ENCODE measurements around the gene ATP9A.
"Not testable (repeated sequence)": the region's sequence is repeated elsewhere in the genome, so short reads cannot be mapped to it uniquely, and the experiment has no call there.

Gene ATP9A

GRCh38 chr20:51750770-51751388 is 17.3 kb downstream of the ATP9A start:
- no peak overlapping the region for H3K4me3 ChIP-seq (ENCODE audit: low read depth, low read length)
- DNase-seq (ENCODE audit: low read depth): no peak
- TF ChIP-seq CTCF (IDR thresholded peaks at IDR 0.05; ENCODE audit: low read depth, low read length, missing control alignments): no peak

GRCh38 chr20:51750037-51750769 is 18.0 kb downstream of the ATP9A start:
- TF ChIP-seq CTCF (IDR thresholded peaks at IDR 0.05; ENCODE audit: low read depth, low read length, missing control alignments): no peak
- no peak overlapping the region for H3K4me3 ChIP-seq (ENCODE audit: low read depth, low read length)
- DNase-seq (ENCODE audit: low read depth): peak; percentile 7

- no peak for TF ChIP-seq CTCF (IDR thresholded peaks at IDR 0.05; ENCODE audit: low read depth, low read length, missing control alignments)
- H3K4me3 ChIP-seq (ENCODE audit: low read depth, low read length): no peak overlapping the region
- no peak for DNase-seq (ENCODE audit: low read depth)
These were observed 18.5 kb downstream of the ATP9A start for GRCh38 chr20:51749674-51750036.

DNA sequence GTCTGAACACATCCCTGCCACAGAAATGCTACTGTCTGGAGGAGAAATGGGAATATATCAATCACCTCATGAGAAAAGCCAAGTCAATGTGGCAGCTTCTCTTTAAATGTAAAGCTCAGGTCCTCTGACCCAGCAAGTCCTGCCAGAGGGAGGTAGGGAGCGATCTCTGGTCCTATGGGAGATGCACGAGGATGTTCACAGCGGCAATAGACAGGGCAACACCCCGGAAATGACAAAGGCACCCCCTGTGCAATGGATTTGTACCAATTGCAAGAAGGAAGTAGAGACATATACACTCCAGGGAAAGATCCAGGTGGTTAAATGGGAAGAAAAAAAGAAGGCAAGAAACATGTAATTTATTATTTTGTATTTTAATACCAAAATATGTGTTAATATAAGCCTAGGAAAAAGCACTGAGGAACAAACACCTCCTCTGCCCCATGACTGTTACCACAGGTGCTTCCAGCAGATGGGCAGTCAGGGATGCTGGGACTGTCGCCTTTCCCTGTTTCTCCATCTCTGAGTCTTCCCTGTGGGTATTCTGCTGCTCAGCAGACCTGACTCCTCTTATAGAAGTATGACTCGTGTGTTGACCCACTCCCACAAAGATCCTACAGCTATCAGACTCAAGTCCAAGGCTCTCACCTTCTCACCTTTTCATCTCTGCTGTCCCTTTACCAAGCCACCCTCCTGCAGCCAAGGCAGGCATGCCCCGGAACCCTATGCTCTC is 20.8 kb downstream of the ATP9A start:
- no peak overlapping the region for H3K4me3 ChIP-seq (ENCODE audit: low read depth, low read length)
- no peak for TF ChIP-seq CTCF (IDR thresholded peaks at IDR 0.05; ENCODE audit: low read depth, low read length, missing control alignments)
- DNase-seq (ENCODE audit: low read depth): no peak

GRCh38 chr20:51745804-51746203 is 22.4 kb downstream of the ATP9A start:
- TF ChIP-seq CTCF (IDR thresholded peaks at IDR 0.05; ENCODE audit: low read depth, low read length, missing control alignments): no peak
- DNase-seq (ENCODE audit: low read depth): no peak
- no peak overlapping the region for H3K4me3 ChIP-seq (ENCODE audit: low read depth, low read length)

- no peak for DNase-seq (ENCODE audit: low read depth)
- no peak overlapping the region for H3K4me3 ChIP-seq (ENCODE audit: low read depth, low read length)
- TF ChIP-seq CTCF (IDR thresholded peaks at IDR 0.05; ENCODE audit: low read depth, low read length, missing control alignments): no peak
These were observed 27.4 kb downstream of the ATP9A start for GRCh38 chr20:51740838-51741237.

- not testable (repeated sequence) for DNase-seq (ENCODE audit: low read depth); H3K4me3 ChIP-seq (ENCODE audit: low read depth, low read length)
These were observed 27.9 kb downstream of the ATP9A start for GRCh38 chr20:51740308-51740707.
